Measurements from ENCODE around the gene SLC5A2. TPM values are rescaled to one million over a fixed set of nuclear protein-coding genes. Genes with fewer than 3 reads are reported as not detected.

Gene SLC5A2
- total and polyA plus RNA-seq, 7 donors = 0.08 to 0.35 (median 0.26) TPM; not detected in 4

DNA sequence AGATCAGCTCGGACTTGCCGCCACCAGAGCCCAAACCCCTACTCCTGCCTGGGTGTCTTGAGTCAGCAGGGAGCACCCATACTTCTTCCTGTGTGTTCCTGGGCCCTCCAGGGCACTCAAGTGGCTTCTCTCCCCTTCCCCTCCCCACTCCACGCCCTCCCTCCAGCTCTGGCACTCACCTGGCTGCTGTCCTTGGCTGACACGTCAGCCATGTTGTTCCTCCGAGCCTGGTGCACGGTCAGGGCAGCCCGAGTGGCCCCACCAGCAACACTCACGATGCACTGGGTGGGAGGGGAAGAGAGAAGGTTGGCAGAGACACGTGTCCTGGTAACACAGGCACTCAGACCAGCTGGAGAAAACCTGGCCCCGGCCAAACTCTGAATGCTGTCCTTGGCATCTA lies 13.7 kb downstream of the SLC5A2 start:
- ATAC-seq (no peak), DNase-seq (no peak)
- H3K27me3 ChIP-seq (ENCODE audit: insufficient read depth in 3 of 3, low read length in 2 of 3) = no peaks in the 10 kb centered on the region
- intact Hi-C loops (cut with DNase I) = no loop called here
- no peaks in the 10 kb centered on the region for H3K9me3 ChIP-seq
- H3K36me3 ChIP-seq (ENCODE audit: insufficient read depth in 1 of 2, low read depth in 1 of 2) = peaks cover 25 to 92% of the 10 kb centered on the region in 2 donors
- no peak overlapping the region for H3K4me3 ChIP-seq
- no peak overlapping the region for H3K27ac ChIP-seq
- 85 to 86% (median 86%) methylated on average over 10 of the region's 10 CpGs for whole genome bisulfite sequencing, 3 donors
- no peak for TF ChIP-seq CTCF (IDR thresholded peaks at IDR 0.05)
- no peaks in the 10 kb centered on the region for H3K4me1 ChIP-seq

- ATAC-seq = no peak
- DNase-seq = no peak
- Histone ChIP-seq H3K9me3 (no peaks in the 10 kb centered on the region), H3K27ac (no peak overlapping the region), H3K4me3 (no peak overlapping the region), H3K4me1 (no peaks in the 10 kb centered on the region), H3K27me3 (ENCODE audit: insufficient read depth in 3 of 3, low read length in 2 of 3) (no peaks in the 10 kb centered on the region), H3K36me3 (ENCODE audit: insufficient read depth in 1 of 2, low read depth in 1 of 2) (peaks cover 15 to 74% of the 10 kb centered on the region in 2 donors)
- intact Hi-C loops (cut with DNase I) = no loop called here
- 93 to 98% (median 98%) methylated on average over 8 of the region's 8 CpGs for WGBS, 3 donors
- TF ChIP-seq CTCF (IDR thresholded peaks at IDR 0.05) = no peak
Measured at GRCh38 chr16:31498493-31498892, 15.6 kb downstream of the SLC5A2 start.

GRCh38 chr16:31499928-31500327 lies 17.0 kb downstream of the SLC5A2 start:
- Histone ChIP-seq H3K9me3 (no peaks in the 10 kb centered on the region), H3K27me3 (ENCODE audit: insufficient read depth in 3 of 3, low read length in 2 of 3) (no peaks in the 10 kb centered on the region), H3K27ac (no peak overlapping the region), H3K36me3 (ENCODE audit: insufficient read depth in 1 of 2, low read depth in 1 of 2) (peaks cover 15 to 69% of the 10 kb centered on the region in 2 donors), H3K4me1 (no peaks in the 10 kb centered on the region), H3K4me3 (no peak overlapping the region)
- no peak for TF ChIP-seq CTCF (IDR thresholded peaks at IDR 0.05)
- 90 to 96% (median 90%) methylated on average over 8 of the region's 8 CpGs for WGBS, 3 donors
- DNase-seq = no peak
- intact Hi-C loops (cut with DNase I) = loop anchor here in 1 of 2 donors (10.0 kb wide), 2 partner anchors 215 to 375 kb away; partner anchors contain the start of gene ZNF267
- no peak for ATAC-seq

GRCh38 chr16:31501226-31501965 lies 18.5 kb downstream of the SLC5A2 start:
- Histone ChIP-seq H3K4me3 (no peak overlapping the region), H3K27me3 (ENCODE audit: insufficient read depth in 3 of 3, low read length in 2 of 3) (no peaks in the 10 kb centered on the region), H3K4me1 (peaks cover 7% of the 10 kb centered on the region), H3K27ac (no peak overlapping the region), H3K36me3 (ENCODE audit: insufficient read depth in 1 of 2, low read depth in 1 of 2) (peaks cover 7 to 67% of the 10 kb centered on the region in 2 donors), H3K9me3 (no peaks in the 10 kb centered on the region)
- WGBS, 3 donors = 62 to 78% (median 65%) methylated on average over 3 of the region's 3 CpGs
- intact Hi-C loops (cut with DNase I) = loop anchor here in 1 of 2 donors (10.0 kb wide), 2 partner anchors 213 to 373 kb away; partner anchors contain the start of gene ZNF267
- TF ChIP-seq CTCF (IDR thresholded peaks at IDR 0.05) = no peak
- ATAC-seq = no peak
- DNase-seq = no peak

All from psoas muscle (tissue), 8 donors.